H9 (cell line): ENCODE data around the gene CAMP. TPM values are rescaled to one million over a fixed set of nuclear protein-coding genes. Genes with fewer than 3 reads are reported as not detected.

Source experiments
- DNase-seq: peaks from one replicate; pipeline ENCODE4 v3.0.0-alpha.2; 2017
- H2AFZ ChIP-seq: one replicate; pipeline ENCODE4 v1.6.1; 2013; ENCODE audit warnings: mild to moderate bottlenecking, low read length, control low read depth, moderate library complexity
- H2AK5ac ChIP-seq: 2 replicates; pipeline ENCODE4 v1.6.1; 2013; ENCODE audit warnings: low read length, control low read depth, mixed read lengths; ENCODE audit not compliant: insufficient read length
- H2BK120ac ChIP-seq: one replicate; pipeline ENCODE4 v1.6.1; 2013; ENCODE audit warnings: low read depth, mild to moderate bottlenecking, low read length, control low read depth, inconsistent platforms; ENCODE audit not compliant: poor library complexity, severe bottlenecking
- H2BK12ac ChIP-seq: 2 replicates; pipeline ENCODE4 v1.6.1; 2013; ENCODE audit warnings: low read length, control low read depth, mixed read lengths, low read depth; ENCODE audit not compliant: insufficient read length
- H2BK15ac ChIP-seq: 2 replicates; pipeline ENCODE4 v1.6.1; 2013; ENCODE audit warnings: low read depth, low read length, control low read depth
- H2BK20ac ChIP-seq: one replicate; pipeline ENCODE4 v1.6.1; 2013; ENCODE audit warnings: low read depth, mild to moderate bottlenecking, low read length, control low read depth, inconsistent platforms; ENCODE audit not compliant: poor library complexity, severe bottlenecking
- H2BK5ac ChIP-seq: 2 replicates; pipeline ENCODE4 v1.6.1; 2013; ENCODE audit warnings: low read length, control low read depth, mixed read lengths; ENCODE audit not compliant: insufficient read length
- H3K14ac ChIP-seq: 2 replicates; pipeline ENCODE4 v1.6.1; 2013; ENCODE audit warnings: low read length, control low read depth; ENCODE audit not compliant: insufficient read depth
- H3K18ac ChIP-seq: 2 replicates; pipeline ENCODE4 v1.6.1; 2013; ENCODE audit warnings: low read depth, mild to moderate bottlenecking, mixed read lengths, low read length, control low read depth; ENCODE audit not compliant: insufficient read length
- H3K23ac ChIP-seq: 2 replicates; pipeline ENCODE4 v1.6.1; 2013; ENCODE audit warnings: low read length, control low read depth, mixed read lengths, low read depth; ENCODE audit not compliant: insufficient read length
- H3K23me2 ChIP-seq: 2 replicates; pipeline ENCODE4 v1.6.1; 2013; ENCODE audit warnings: low read depth, mild to moderate bottlenecking, mixed read lengths, low read length, control low read depth; ENCODE audit not compliant: insufficient read length, poor library complexity, severe bottlenecking
- H3K27ac ChIP-seq: 2 replicates; pipeline ENCODE4 v1.5.1; 2013; ENCODE audit warnings: low read length, control low read depth, mixed read lengths, low read depth; ENCODE audit not compliant: insufficient read length
- H3K27me3 ChIP-seq: 2 replicates; pipeline ENCODE4 v1.6.1; 2013; ENCODE audit warnings: low read length, control low read depth, inconsistent platforms; ENCODE audit not compliant: insufficient read depth
- H3K4ac ChIP-seq: 2 replicates; pipeline ENCODE4 v1.6.1; 2013; ENCODE audit warnings: low read depth, mild to moderate bottlenecking, control low read depth, inconsistent platforms, low read length, moderate library complexity
- H3K4me1 ChIP-seq: 2 replicates; pipeline ENCODE4 v1.6.1; 2013; ENCODE audit warnings: low read length, control low read depth, inconsistent platforms; ENCODE audit not compliant: insufficient read depth
- H3K4me2 ChIP-seq: 2 replicates; pipeline ENCODE4 v1.6.1; 2013; ENCODE audit warnings: low read length, control low read depth, mixed read lengths; ENCODE audit not compliant: insufficient read length, insufficient read depth
- H3K56ac ChIP-seq: 2 replicates; pipeline ENCODE4 v1.6.1; 2013; ENCODE audit warnings: low read depth, mild to moderate bottlenecking, mixed read lengths, low read length, control low read depth; ENCODE audit not compliant: insufficient read length
- H3K79me1 ChIP-seq: 2 replicates; pipeline ENCODE4 v1.6.1; 2013; ENCODE audit warnings: low read depth, mild to moderate bottlenecking, moderate library complexity, low read length, control low read depth, inconsistent platforms; ENCODE audit not compliant: insufficient read depth, poor library complexity, severe bottlenecking
- H3K79me2 ChIP-seq: 2 replicates; pipeline ENCODE4 v1.6.1; 2013; ENCODE audit warnings: low read length, control low read depth, inconsistent platforms; ENCODE audit not compliant: insufficient read depth
- H3K9ac ChIP-seq: 2 replicates; pipeline ENCODE4 v1.6.1; 2013; ENCODE audit warnings: low read length, control low read depth, mixed read lengths; ENCODE audit not compliant: insufficient read length; ENCODE audit errors: extremely low read depth
- H3K9me3 ChIP-seq: one replicate; pipeline ENCODE4 v1.6.1; 2013; ENCODE audit warnings: low read depth, low read length, inconsistent platforms; ENCODE audit not compliant: control insufficient read depth
- H3T11ph ChIP-seq: one replicate; pipeline ENCODE4 v1.6.1; 2013; ENCODE audit warnings: mild to moderate bottlenecking, low read length, control low read depth, inconsistent platforms
- H4K20me1 ChIP-seq: one replicate; pipeline ENCODE4 v1.6.1; 2013; ENCODE audit not compliant: control insufficient read depth, insufficient read length, insufficient read depth
- H4K5ac ChIP-seq: 2 replicates; pipeline ENCODE4 v1.6.1; 2013; ENCODE audit warnings: low read depth, mild to moderate bottlenecking, mixed read lengths, low read length, control low read depth; ENCODE audit not compliant: insufficient read length
- H4K8ac ChIP-seq: replicated peaks from 2 replicates; pipeline ENCODE4 v1.6.1; 2013; ENCODE audit warnings: low read length, control low read depth, mixed read lengths, low read depth; ENCODE audit not compliant: insufficient read length
- H4K91ac ChIP-seq: 2 replicates; pipeline ENCODE4 v1.6.1; 2013; ENCODE audit warnings: low read depth, mild to moderate bottlenecking, moderate library complexity, mixed read lengths, low read length, control low read depth; ENCODE audit not compliant: insufficient read length
- H3K27ac Mint-ChIP-seq, 3 experiments: 2 replicates in 2 of 3; 3 replicates in 1 of 3; pipeline ENCODE4 v1.8.0; 2020 to 2021; ENCODE audit warnings: mixed read lengths in 3 of 3, mild to moderate bottlenecking in 1 of 3, moderate library complexity in 1 of 3
- H3K27me3 Mint-ChIP-seq: 2 replicates; pipeline ENCODE4 v1.8.0; 2021; ENCODE audit warnings: low read depth, mild to moderate bottlenecking, moderate library complexity, mixed read lengths
- H3K36me3 Mint-ChIP-seq, 3 experiments: 2 replicates in 2 of 3; 3 replicates in 1 of 3; pipeline ENCODE4 v1.8.0; 2020 to 2021; ENCODE audit warnings: low read depth in 3 of 3, mixed read lengths in 3 of 3; ENCODE audit not compliant: insufficient read depth in 1 of 3
- H3K4me1 Mint-ChIP-seq, 2 experiments: 2 replicates each; pipeline ENCODE4 v1.8.0; 2020; ENCODE audit warnings: mixed read lengths in 2 of 2
- H3K4me3 Mint-ChIP-seq, 2 experiments: 2 replicates in 1 of 2; 3 replicates in 1 of 2; pipeline ENCODE4 v1.8.0; 2020 to 2021; ENCODE audit warnings: mild to moderate bottlenecking in 2 of 2, mixed read lengths in 2 of 2, moderate library complexity in 1 of 2
- H3K9me3 Mint-ChIP-seq, 2 experiments: 2 replicates in 1 of 2; 3 replicates in 1 of 2; pipeline ENCODE4 v1.8.0; 2020; ENCODE audit warnings: mild to moderate bottlenecking in 2 of 2, mixed read lengths in 2 of 2, moderate library complexity in 1 of 2
- CTCF ChIP-seq: fragments of 200-600 bp; sonication (generic); conservative IDR thresholded peaks from 3 replicates; pipeline ENCODE4 v1.8.0; 2021; ENCODE audit warnings: antibody characterized with exemption, mild to moderate bottlenecking
- WGBS: extraction: QIAGEN DNeasy Blood & Tissue Kit; methylation state at CpG from one replicate; pipeline ENCODE4 v1.1.7; 2013; ENCODE audit warnings: missing lambda C conversion rate, low lambda C conversion rate, mixed read lengths; ENCODE audit not compliant: insufficient read length; ENCODE audit errors: extremely low coverage; 5-methylcytosine and 5-hydroxymethylcytosine counted together
- total RNA-seq: library from RNA; stranded (reverse); gene quantifications from 2 replicates; pipeline ENCODE4 v1.2.1, GENCODE V29; 2021

Gene CAMP
- total RNA-seq, 1 experiment from 2014 or later: not detected

GRCh38 chr3:48248095-48248850 lies 25.0 kb downstream of the CAMP start:
- peaks cover 22 to 23% of the 10 kb centered on the region in 2 experiments for H3K4me1 Mint-ChIP-seq
- no peaks in the 10 kb centered on the region for H3K27me3 Mint-ChIP-seq
- no peak overlapping the region for H3K27ac ChIP-seq

More at GRCh38 chr3:48248095-48248850, 25.0 kb downstream of the CAMP start:
- no peak overlapping the region for H2BK120ac ChIP-seq
- no peaks in the 10 kb centered on the region for H3K23me2 ChIP-seq
- no peak overlapping the region for H4K91ac ChIP-seq
- Mint-ChIP-seq H3K27ac (no peak overlapping the region; a peak in 1 of 7 replicates), H3K4me3 (no peak overlapping the region), H3K9me3 (no peaks in the 10 kb centered on the region; a peak in 2 of 5 replicates), H3K36me3 (peaks cover 58 to 84% (median 80%) of the 10 kb centered on the region in 3 experiments)
- no peak overlapping the region for H3K18ac ChIP-seq
- no peak overlapping the region for H2BK5ac ChIP-seq
- H3K14ac ChIP-seq: no peak overlapping the region
- peaks cover 2% of the 10 kb centered on the region for H4K20me1 ChIP-seq
- H2AFZ ChIP-seq: no peak overlapping the region
- no peak overlapping the region for H3K9ac ChIP-seq
- no peaks in the 10 kb centered on the region; the same call in 1 of the 2 replicates for H3K4me1 ChIP-seq
- peaks cover 53% of the 10 kb centered on the region for H3K79me2 ChIP-seq
- H4K5ac ChIP-seq: no peak overlapping the region
- H2BK12ac ChIP-seq: no peak overlapping the region
- no peak overlapping the region for H3K4ac ChIP-seq
- H3K79me1 ChIP-seq: peaks cover 6% of the 10 kb centered on the region
- no peak overlapping the region for H2BK20ac ChIP-seq
- no peak overlapping the region for H4K8ac ChIP-seq
- WGBS: no CpG with 5 or more reads among the region's 4 CpGs
- H3K56ac ChIP-seq: no peak overlapping the region
- no peak for DNase-seq
- TF ChIP-seq CTCF: no peak
- no peak overlapping the region for H2BK15ac ChIP-seq
- H3K9me3 ChIP-seq: no peaks in the 10 kb centered on the region
- H3K23ac ChIP-seq: no peak overlapping the region
- H3K27me3 ChIP-seq: no peaks in the 10 kb centered on the region
- H3T11ph ChIP-seq: no peak overlapping the region
- no peak overlapping the region for H3K4me2 ChIP-seq
- no peak overlapping the region for H2AK5ac ChIP-seq
